Measurements from ENCODE around the gene TNKS1BP1.

Gene TNKS1BP1

GRCh38 chr11:57276169-57276970, 48.4 kb downstream of the TNKS1BP1 start:
- DNase-seq (ENCODE audit: low spot score) = no peak
- in situ Hi-C loops (cut with MboI; ENCODE audit: low pct_unique_long_range_greater_than_20kb, low sequenced_read_pairs, unreplicated experiment) = no loop called here
- TF ChIP-seq CTCF (IDR thresholded peaks at IDR 0.05; ENCODE audit: extremely low read depth, insufficient read depth, missing control alignments) = no peak

- TF ChIP-seq CTCF (IDR thresholded peaks at IDR 0.05; ENCODE audit: extremely low read depth, insufficient read depth, missing control alignments) = no peak
- DNase-seq (ENCODE audit: low spot score) = no peak
- in situ Hi-C loops (cut with MboI; ENCODE audit: low pct_unique_long_range_greater_than_20kb, low sequenced_read_pairs, unreplicated experiment) = no loop called here
These were observed 49.2 kb downstream of the TNKS1BP1 start for GRCh38 chr11:57275582-57275981.

GRCh38 chr11:57274904-57275498, 49.8 kb downstream of the TNKS1BP1 start:
- in situ Hi-C loops (cut with MboI; ENCODE audit: low pct_unique_long_range_greater_than_20kb, low sequenced_read_pairs, unreplicated experiment) = no loop called here
- DNase-seq (ENCODE audit: low spot score) = no peak
- TF ChIP-seq CTCF (IDR thresholded peaks at IDR 0.05; ENCODE audit: extremely low read depth, insufficient read depth, missing control alignments) = no peak

GRCh38 chr11:57273448-57274058, 51.2 kb downstream of the TNKS1BP1 start:
- TF ChIP-seq CTCF (IDR thresholded peaks at IDR 0.05; ENCODE audit: extremely low read depth, insufficient read depth, missing control alignments) = no peak
- in situ Hi-C loops (cut with MboI; ENCODE audit: low pct_unique_long_range_greater_than_20kb, low sequenced_read_pairs, unreplicated experiment) = no loop called here
- no peak for DNase-seq (ENCODE audit: low spot score)

- in situ Hi-C loops (cut with MboI; ENCODE audit: low pct_unique_long_range_greater_than_20kb, low sequenced_read_pairs, unreplicated experiment) = no loop called here
- TF ChIP-seq CTCF (IDR thresholded peaks at IDR 0.05; ENCODE audit: extremely low read depth, insufficient read depth, missing control alignments) = no peak
- no peak for DNase-seq (ENCODE audit: low spot score)
These were observed 55.2 kb downstream of the TNKS1BP1 start for GRCh38 chr11:57269571-57270021.

- in situ Hi-C loops (cut with MboI; ENCODE audit: low pct_unique_long_range_greater_than_20kb, low sequenced_read_pairs, unreplicated experiment) = no loop called here
- TF ChIP-seq CTCF (IDR thresholded peaks at IDR 0.05; ENCODE audit: extremely low read depth, insufficient read depth, missing control alignments) = no peak
- DNase-seq (ENCODE audit: low spot score) = no peak
These were observed 58.6 kb downstream of the TNKS1BP1 start for GRCh38 chr11:57266157-57266556.

Measured in GM13977 (cell line).